HepG2 (cell line): ENCODE measurements around the gene CDC34. TPM values are rescaled to one million over a fixed set of nuclear protein-coding genes. Genes with fewer than 3 reads are reported as not detected.

Experiments used
- ATAC-seq: fragments of 200-7000 bp; cut with Tn5 transposase; 3 replicates; pipeline ENCODE4 v1.9.1; 2020; ENCODE audit warnings: mild to moderate bottlenecking, moderate library complexity
- BruUV-seq: library from RNA; stranded (reverse); fragments of 400-500 nt; replicated peaks from 2 replicates; lab custom pipeline; 2021; lab: Mats Ljungman, UMichigan
- CTCF ChIA-PET: fragments of 300-600 bp; formaldehyde crosslinking; extraction: SDS; loops from one replicate; lab custom pipeline; 2021; ENCODE audit warnings: low total read pairs, inconsistent platforms, low intra/inter-chr PET ratio; lab: Yijun Ruan, JAX
- POLR2A ChIA-PET: fragments of 350-600 bp; sonication (Branson Sonifier 250); formaldehyde crosslinking; loops from one replicate; lab custom pipeline; 2020; ENCODE audit warnings: antibody characterized with exemption, inconsistent platforms; lab: Yijun Ruan, JAX
- DNase-seq: peaks from one replicate; pipeline ENCODE4 v3.0.0-alpha.2; 2015; ENCODE audit warnings: low spot score
- FAIRE-seq: peaks from 3 replicates; lab custom pipeline; 2011; peaks lifted over from hg19 to GRCh38; lab: Jason Lieb, UNC
- H2AFZ ChIP-seq: one replicate; pipeline ENCODE4 v1.6.1; 2011; ENCODE audit warnings: low read length, inconsistent platforms
- H3K27ac ChIP-seq: fragments of 300-600 bp; 3 replicates; pipeline ENCODE4 v1.8.0; 2011; ENCODE audit warnings: mixed run types, mild to moderate bottlenecking, mixed read lengths, low read length, inconsistent platforms; ENCODE audit not compliant: insufficient read depth; ENCODE audit errors: extremely low read length
- H3K27me3 ChIP-seq, 2 experiments: fragments of 200-600 bp in 1 of 2; 2 replicates in 1 of 2; 3 replicates in 1 of 2; pipeline versions ENCODE4 v1.6.0 to v1.8.0; 2011; ENCODE audit warnings: low read length in 2 of 2, mild to moderate bottlenecking in 2 of 2, moderate library complexity in 2 of 2, inconsistent platforms in 1 of 2; ENCODE audit not compliant: insufficient read depth in 2 of 2, control insufficient read depth in 1 of 2
- H3K36me3 ChIP-seq, 2 experiments: fragments of 200-600 bp in 1 of 2; replicated peaks in 1 of 2; 2 replicates in 1 of 2; 3 replicates in 1 of 2; pipeline versions ENCODE4 v1.5.1 to v1.8.0; 2011; ENCODE audit warnings: low read length in 2 of 2, inconsistent platforms in 1 of 2; ENCODE audit not compliant: insufficient read depth in 2 of 2, control insufficient read depth in 1 of 2
- H3K4me1 ChIP-seq: 2 replicates; pipeline ENCODE4 v1.5.1; 2012; ENCODE audit warnings: low read length, inconsistent platforms; ENCODE audit not compliant: insufficient read depth
- H3K4me2 ChIP-seq: 2 replicates; pipeline ENCODE4 v1.6.0; 2011; ENCODE audit warnings: low read depth, low read length, inconsistent platforms
- H3K4me3 ChIP-seq, 3 experiments: fragments of 200-600 bp in 1 of 3; sonication (generic), shearing (Covaris generic) in 1 of 3; replicated peaks in 1 of 3; 2 replicates each; pipeline ENCODE4 v1.5.1; 2011 to 2016; ENCODE audit warnings: low read length in 3 of 3, inconsistent platforms in 2 of 3, low read depth in 2 of 3, mild to moderate bottlenecking in 2 of 3, control low read depth in 1 of 3, mixed read lengths in 1 of 3; ENCODE audit not compliant: insufficient read depth in 1 of 3
- H3K79me2 ChIP-seq: one replicate; pipeline ENCODE4 v1.6.1; 2011; ENCODE audit warnings: low read length, inconsistent platforms; ENCODE audit not compliant: insufficient read depth
- H3K9ac ChIP-seq: 2 replicates; pipeline ENCODE4 v1.6.0; 2011; ENCODE audit warnings: mild to moderate bottlenecking, low read depth, low read length, inconsistent platforms; ENCODE audit not compliant: insufficient read depth
- H3K9me3 ChIP-seq: 2 replicates; pipeline ENCODE4 v1.5.1; 2012; ENCODE audit warnings: mild to moderate bottlenecking, low read length
- H4K20me1 ChIP-seq: 2 replicates; pipeline ENCODE4 v1.6.0; 2011; ENCODE audit warnings: inconsistent platforms, mild to moderate bottlenecking, low read length, moderate library complexity; ENCODE audit not compliant: insufficient read depth
- GABPB1 ChIP-seq: IDR thresholded peaks from 2 replicates; pipeline ENCODE4 v1.6.1; 2016; ENCODE audit warnings: mild to moderate bottlenecking, missing genetic modification reagents, moderate library complexity, missing compliant biosample characterization
- GMEB1 ChIP-seq: sonication (generic); formaldehyde crosslinking; IDR thresholded peaks from 2 replicates; pipeline ENCODE4 v1.5.1; 2020; ENCODE audit warnings: missing genetic modification reagents, mild to moderate bottlenecking, borderline replicate concordance
- HDAC6 ChIP-seq: fragments of 200-600 bp; sonication (generic); IDR thresholded peaks from 2 replicates; pipeline ENCODE4 v1.7.0; 2017; ENCODE audit warnings: mild to moderate bottlenecking, antibody characterized with exemption, low read length, low read depth
- MIER2 ChIP-seq: IDR thresholded peaks from 2 replicates; pipeline ENCODE4 v1.6.1; 2016; ENCODE audit warnings: missing biosample characterization, missing genetic modification reagents
- MLLT10 ChIP-seq: sonication (generic); formaldehyde crosslinking; IDR thresholded peaks from 2 replicates; pipeline ENCODE4 v1.4.0; 2020; ENCODE audit warnings: missing genetic modification reagents
- PHF21A ChIP-seq: sonication (generic); formaldehyde crosslinking; IDR thresholded peaks from 2 replicates; pipeline ENCODE4 v1.5.0; 2020; ENCODE audit warnings: mild to moderate bottlenecking, missing genetic modification reagents
- PTBP1 ChIP-seq: fragments of 200-400 bp; formaldehyde crosslinking; IDR thresholded peaks from 2 replicates; pipeline ENCODE4 v1.6.1; 2018; ENCODE audit warnings: low read length, low read depth; ENCODE audit not compliant: poor library complexity, severe bottlenecking
- RFX1 ChIP-seq: fragments of 450-650 bp; IDR thresholded peaks from 2 replicates; pipeline ENCODE4 v1.6.1; 2017
- SP140L ChIP-seq: sonication (generic); formaldehyde crosslinking; IDR thresholded peaks from 2 replicates; pipeline ENCODE4 v1.4.0; 2020; ENCODE audit warnings: missing genetic modification reagents, borderline replicate concordance
- STAG1 ChIP-seq: sonication (generic); formaldehyde crosslinking; IDR thresholded peaks from 2 replicates; pipeline ENCODE4 v1.4.0; 2020; ENCODE audit warnings: missing genetic modification reagents
- ZFP62 ChIP-seq: sonication (generic); formaldehyde crosslinking; IDR thresholded peaks from 2 replicates; pipeline ENCODE4 v1.4.0; 2020; ENCODE audit warnings: missing genetic modification reagents
- ZNF230 ChIP-seq: sonication (generic); formaldehyde crosslinking; IDR thresholded peaks from 2 replicates; pipeline ENCODE4 v1.4.0; 2020; ENCODE audit warnings: mild to moderate bottlenecking, missing genetic modification reagents
- ZNF775 ChIP-seq: sonication (generic); formaldehyde crosslinking; IDR thresholded peaks from 2 replicates; pipeline ENCODE4 v1.4.0; 2020; ENCODE audit warnings: missing genetic modification reagents, mild to moderate bottlenecking, moderate library complexity, borderline replicate concordance
- ZZZ3 ChIP-seq: sonication (generic); formaldehyde crosslinking; IDR thresholded peaks from 2 replicates; pipeline ENCODE4 v1.4.0; 2020; ENCODE audit warnings: missing genetic modification reagents, mild to moderate bottlenecking, borderline replicate concordance
- WGBS: methylation state at CpG from one replicate; pipeline ENCODE4 v1.1.6; 2017; ENCODE audit warnings: low lambda C conversion rate; 5-methylcytosine and 5-hydroxymethylcytosine counted together
- in situ Hi-C: cut with HindIII; loops from 2 replicates; pipeline ENCODE4 v1.10.0; 2017; ENCODE audit warnings: low pct_unique_long_range_greater_than_20kb; ENCODE audit not compliant: extremely low pct_ligation_motif_present
- intact Hi-C: fragments of 100-400 bp; cut with micrococcal nuclease; formaldehyde crosslinking; loops from one replicate; pipeline ENCODE4 v1.10.0; 2022; ENCODE audit not compliant: unreplicated experiment
- polyA plus RNA-seq, 8 experiments: library from polyadenylated mRNA; depleted of rRNA in 3 of 8; stranded (reverse) in 7 of 8; unstranded in 1 of 8; fragments of >200 nt; fragmentation: Illumina TruSeq in 4 of 8; extraction: Trizol in 4 of 8; gene quantifications; 2 replicates each; pipeline versions ENCODE4 v1.2.1 to v1.2.3, GENCODE V29; 2011 to 2016; ENCODE audit warnings: low read depth in 4 of 8, missing spikeins in 1 of 8, mixed read lengths in 1 of 8; ENCODE audit not compliant: insufficient read depth in 1 of 8
- total RNA-seq, 5 experiments: library from RNA; depleted of rRNA; stranded (reverse); fragments of >200 nt; fragmentation: Illumina TruSeq; extraction: Trizol; gene quantifications; 2 replicates each; pipeline ENCODE4 v1.2.3, GENCODE V29; 2016; ENCODE audit warnings: low read depth in 1 of 5
- TF ChIP-seq, protein P1 (sequence below): sonication (generic); formaldehyde crosslinking; IDR thresholded peaks from 2 replicates; pipeline ENCODE4 v1.5.0; 2020; ENCODE audit warnings: missing genetic modification reagents
- TF ChIP-seq, protein P2 (sequence below): sonication (generic); formaldehyde crosslinking; conservative IDR thresholded peaks from 2 replicates; pipeline ENCODE4 v1.5.0; 2020; ENCODE audit warnings: missing genetic modification reagents
- TF ChIP-seq, protein P3 (sequence below): sonication (generic); formaldehyde crosslinking; IDR thresholded peaks from 2 replicates; pipeline ENCODE4 v1.4.0; 2020; ENCODE audit warnings: missing genetic modification reagents, mild to moderate bottlenecking, borderline replicate concordance

CDC34 gene
- total and polyA plus RNA-seq, 2 of the 13 experiments (the other 11 are each of a cell fraction or from before 2014, with no cell fraction given): 138 to 150 TPM

GRCh38 chr19:543910-544608 is 12.5 kb downstream of the CDC34 start, which contains the start of gene GZMM (continued):
- TF ChIP-seq, protein P1, sequence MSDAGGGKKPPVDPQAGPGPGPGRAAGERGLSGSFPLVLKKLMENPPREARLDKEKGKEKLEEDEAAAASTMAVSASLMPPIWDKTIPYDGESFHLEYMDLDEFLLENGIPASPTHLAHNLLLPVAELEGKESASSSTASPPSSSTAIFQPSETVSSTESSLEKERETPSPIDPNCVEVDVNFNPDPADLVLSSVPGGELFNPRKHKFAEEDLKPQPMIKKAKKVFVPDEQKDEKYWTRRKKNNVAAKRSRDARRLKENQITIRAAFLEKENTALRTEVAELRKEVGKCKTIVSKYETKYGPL (CRISPR knock-in tag): no peak
- TF ChIP-seq PTBP1: peak; percentile 14
- TF ChIP-seq STAG1 (CRISPR knock-in tag): no peak
- TF ChIP-seq, protein P2, sequence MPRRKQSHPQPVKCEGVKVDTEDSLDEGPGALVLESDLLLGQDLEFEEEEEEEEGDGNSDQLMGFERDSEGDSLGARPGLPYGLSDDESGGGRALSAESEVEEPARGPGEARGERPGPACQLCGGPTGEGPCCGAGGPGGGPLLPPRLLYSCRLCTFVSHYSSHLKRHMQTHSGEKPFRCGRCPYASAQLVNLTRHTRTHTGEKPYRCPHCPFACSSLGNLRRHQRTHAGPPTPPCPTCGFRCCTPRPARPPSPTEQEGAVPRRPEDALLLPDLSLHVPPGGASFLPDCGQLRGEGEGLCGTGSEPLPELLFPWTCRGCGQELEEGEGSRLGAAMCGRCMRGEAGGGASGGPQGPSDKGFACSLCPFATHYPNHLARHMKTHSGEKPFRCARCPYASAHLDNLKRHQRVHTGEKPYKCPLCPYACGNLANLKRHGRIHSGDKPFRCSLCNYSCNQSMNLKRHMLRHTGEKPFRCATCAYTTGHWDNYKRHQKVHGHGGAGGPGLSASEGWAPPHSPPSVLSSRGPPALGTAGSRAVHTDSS (CRISPR knock-in tag): no peak
- no peak for TF ChIP-seq MIER2 (CRISPR knock-in tag)
- TF ChIP-seq ZNF230: no peak

GRCh38 chr19:547117-547516 is 15.6 kb downstream of the CDC34 start:
- ATAC-seq (no peak), DNase-seq (no peak), FAIRE-seq (no peak)
- BruUV-seq: no TSS peak
- Histone ChIP-seq H3K79me2 (no peaks in the 10 kb centered on the region), H3K9ac (no peak overlapping the region), H3K4me1 (peaks cover 16% of the 10 kb centered on the region), H3K4me3 (no peak overlapping the region), H3K36me3 (peaks cover 0 to 7% of the 10 kb centered on the region in 2 experiments; a peak in 1 of 5 replicates), H2AFZ (no peak overlapping the region), H3K4me2 (no peak overlapping the region), H3K27ac (no peak overlapping the region), H4K20me1 (peaks cover 2% of the 10 kb centered on the region; the same call in 1 of the 2 replicates), H3K27me3 (peaks cover 5 to 17% of the 10 kb centered on the region in 2 experiments; a peak in 3 of 5 replicates), H3K9me3 (no peaks in the 10 kb centered on the region)
- 94% methylated on average over 3 of the region's 15 CpGs for WGBS
- POLR2A ChIA-PET: no interaction called here
- in situ Hi-C loops: no loop called here
- CTCF ChIA-PET: no interaction called here
- intact Hi-C loops: no loop called here
- TF ChIP-seq ZZZ3 (CRISPR knock-in tag) (no peak), HDAC6 (no peak), GMEB1 (CRISPR knock-in tag) (no peak), ZFP62 (CRISPR knock-in tag) (no peak), MLLT10 (no peak), ZNF775 (CRISPR knock-in tag) (no peak), GABPB1 (no peak), SP140L (CRISPR knock-in tag) (no peak), PHF21A (CRISPR knock-in tag) (no peak), RFX1 (no peak)
- TF ChIP-seq, protein P3, sequence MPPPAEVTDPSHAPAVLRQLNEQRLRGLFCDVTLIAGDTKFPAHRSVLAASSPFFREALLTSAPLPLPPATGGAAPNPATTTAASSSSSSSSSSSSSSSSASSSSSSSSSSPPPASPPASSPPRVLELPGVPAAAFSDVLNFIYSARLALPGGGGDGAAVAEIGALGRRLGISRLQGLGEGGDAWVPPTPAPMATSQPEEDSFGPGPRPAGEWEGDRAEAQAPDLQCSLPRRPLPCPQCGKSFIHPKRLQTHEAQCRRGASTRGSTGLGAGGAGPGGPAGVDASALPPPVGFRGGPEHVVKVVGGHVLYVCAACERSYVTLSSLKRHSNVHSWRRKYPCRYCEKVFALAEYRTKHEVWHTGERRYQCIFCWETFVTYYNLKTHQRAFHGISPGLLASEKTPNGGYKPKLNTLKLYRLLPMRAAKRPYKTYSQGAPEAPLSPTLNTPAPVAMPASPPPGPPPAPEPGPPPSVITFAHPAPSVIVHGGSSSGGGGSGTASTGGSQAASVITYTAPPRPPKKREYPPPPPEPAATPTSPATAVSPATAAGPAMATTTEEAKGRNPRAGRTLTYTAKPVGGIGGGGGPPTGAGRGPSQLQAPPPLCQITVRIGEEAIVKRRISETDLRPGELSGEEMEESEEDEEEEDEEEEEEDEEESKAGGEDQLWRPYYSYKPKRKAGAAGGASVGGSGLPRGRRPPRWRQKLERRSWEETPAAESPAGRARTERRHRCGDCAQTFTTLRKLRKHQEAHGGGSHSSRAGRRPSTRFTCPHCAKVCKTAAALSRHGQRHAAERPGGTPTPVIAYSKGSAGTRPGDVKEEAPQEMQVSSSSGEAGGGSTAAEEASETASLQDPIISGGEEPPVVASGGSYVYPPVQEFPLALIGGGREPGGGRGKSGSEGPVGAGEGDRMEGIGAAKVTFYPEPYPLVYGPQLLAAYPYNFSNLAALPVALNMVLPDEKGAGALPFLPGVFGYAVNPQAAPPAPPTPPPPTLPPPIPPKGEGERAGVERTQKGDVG (CRISPR knock-in tag): no peak
